HG02885 (cell line): ENCODE results near the gene FAM78A.

Experiments used
- ATAC-seq: cut with Tn5 transposase; IDR thresholded peaks from one replicate; pipeline ENCODE4 v1.9.1; 2021; ENCODE audit warnings: mild to moderate bottlenecking; ENCODE audit not compliant: unreplicated experiment, poor library complexity

Gene FAM78A

GRCh38 chr9:131240047-131240921 lies 36.0 kb downstream of the FAM78A start:
- ATAC-seq, result no peak

- ATAC-seq, result no peak
Observed at GRCh38 chr9:131239161-131239975, 36.9 kb downstream of the FAM78A start.

GRCh38 chr9:131238402-131239021 lies 37.8 kb downstream of the FAM78A start:
- ATAC-seq, result peak; percentile 13

- peak; percentile 85 for ATAC-seq
Observed at GRCh38 chr9:131237931-131238401, 38.3 kb downstream of the FAM78A start.

- ATAC-seq, result no peak
Observed at GRCh38 chr9:131237291-131237690, 39.0 kb downstream of the FAM78A start.

- no peak for ATAC-seq
Observed at GRCh38 chr9:131236761-131237160, 39.5 kb downstream of the FAM78A start.

GRCh38 chr9:131236161-131236560 lies 40.1 kb downstream of the FAM78A start:
- no peak for ATAC-seq

GRCh38 chr9:131235480-131235851 lies 40.8 kb downstream of the FAM78A start:
- ATAC-seq, result no peak

GRCh38 chr9:131234799-131235479 lies 41.4 kb downstream of the FAM78A start:
- ATAC-seq, result no peak

- no peak for ATAC-seq
Observed at GRCh38 chr9:131233995-131234394, 42.3 kb downstream of the FAM78A start.

GRCh38 chr9:131233556-131233955 lies 42.8 kb downstream of the FAM78A start:
- no peak for ATAC-seq

- no peak for ATAC-seq
Observed at GRCh38 chr9:131228988-131229387, 47.3 kb downstream of the FAM78A start.

GRCh38 chr9:131227959-131228460 lies 48.3 kb downstream of the FAM78A start:
- ATAC-seq, result no peak

- no peak for ATAC-seq
Observed at GRCh38 chr9:131227112-131227958, 49.0 kb downstream of the FAM78A start.

- no peak for ATAC-seq
Observed at GRCh38 chr9:131226226-131226625, 50.1 kb downstream of the FAM78A start.

- ATAC-seq, result no peak
Observed at GRCh38 chr9:131222460-131222859, 53.9 kb downstream of the FAM78A start.

- no peak for ATAC-seq
Observed at GRCh38 chr9:131220485-131220884, 55.8 kb downstream of the FAM78A start.

- ATAC-seq, result no peak
Observed at GRCh38 chr9:131218370-131218769, 57.9 kb downstream of the FAM78A start.

- no peak for ATAC-seq
Observed at GRCh38 chr9:131217331-131218031, 58.8 kb downstream of the FAM78A start.
